CD14-positive monocyte (primary cell): ENCODE results near the gene FAM151B. TPM values are rescaled to one million over a fixed set of nuclear protein-coding genes. Genes with fewer than 3 reads are reported as not detected.

Experiments
- DNase-seq, 3 donors: peaks; one replicate each; pipeline ENCODE4 v3.0.0-alpha.2; 2011 to 2022
- H2AFZ ChIP-seq: 2 replicates; pipeline ENCODE4 v1.6.0; 2012; ENCODE audit warnings: mild to moderate bottlenecking, low read depth, low read length, inconsistent platforms; ENCODE audit not compliant: insufficient read depth, poor library complexity, severe bottlenecking
- H3K27ac ChIP-seq, 2 donors: 1 replicate in 1 of 2; 2 replicates in 1 of 2; pipeline ENCODE4 v1.5.1; 2012 to 2013; ENCODE audit warnings: low read length in 2 of 2, control low read depth in 1 of 2, inconsistent platforms in 1 of 2, low read depth in 1 of 2, mild to moderate bottlenecking in 1 of 2
- H3K27me3 ChIP-seq, 2 donors: one replicate each; pipeline versions ENCODE4 v1.6.0 to v1.6.1; 2011 to 2013; ENCODE audit warnings: low read length in 2 of 2; ENCODE audit not compliant: control insufficient read depth in 2 of 2, insufficient read depth in 2 of 2
- H3K36me3 ChIP-seq, 2 donors: replicated peaks in 1 of 2; 1 replicate in 1 of 2; 2 replicates in 1 of 2; pipeline versions ENCODE4 v1.5.1 to v1.6.1; 2012 to 2013; ENCODE audit warnings: low read length in 2 of 2, control low read depth in 1 of 2, inconsistent platforms in 1 of 2, mild to moderate bottlenecking in 1 of 2; ENCODE audit not compliant: insufficient read depth in 2 of 2, control insufficient read depth in 1 of 2
- H3K4me1 ChIP-seq, 2 donors: 1 replicate in 1 of 2; 2 replicates in 1 of 2; pipeline versions ENCODE4 v1.5.1 to v1.6.1; 2012 to 2013; ENCODE audit warnings: low read length in 2 of 2, control low read depth in 1 of 2, inconsistent platforms in 1 of 2, mild to moderate bottlenecking in 1 of 2, moderate library complexity in 1 of 2; ENCODE audit not compliant: insufficient read depth in 2 of 2, control insufficient read depth in 1 of 2
- H3K4me2 ChIP-seq: replicated peaks from 2 replicates; pipeline ENCODE3; 2012; ENCODE audit warnings: low read length, moderate library complexity, mild to moderate bottlenecking; ENCODE audit not compliant: poor library complexity, severe bottlenecking; ENCODE audit errors: extremely low read depth
- H3K4me3 ChIP-seq, 3 experiments: fragments of 200-600 bp in 1 of 3; sonication (generic) in 1 of 3; replicated peaks in 1 of 3; 1 replicate in 2 of 3; 2 replicates in 1 of 3; pipeline ENCODE4 v1.5.1; 2011 to 2013; ENCODE audit warnings: low read length in 3 of 3, mild to moderate bottlenecking in 3 of 3, control low read depth in 2 of 3, low read depth in 2 of 3, inconsistent platforms in 1 of 3, moderate library complexity in 1 of 3
- H3K79me2 ChIP-seq: 2 replicates; pipeline ENCODE4 v1.6.0; 2012; ENCODE audit warnings: mild to moderate bottlenecking, control low read depth, inconsistent platforms, low read length, moderate library complexity; ENCODE audit not compliant: insufficient read depth
- H3K9ac ChIP-seq: 2 replicates; pipeline ENCODE4 v1.6.0; 2017; ENCODE audit warnings: low read length, mild to moderate bottlenecking; ENCODE audit not compliant: insufficient read depth, poor library complexity, severe bottlenecking
- H3K9me3 ChIP-seq, 2 donors: replicated peaks in 1 of 2; 1 replicate in 1 of 2; 2 replicates in 1 of 2; pipeline versions ENCODE4 v1.5.1 to v1.6.1; 2012 to 2013; ENCODE audit warnings: low read length in 2 of 2, control low read depth in 1 of 2; ENCODE audit not compliant: control insufficient read depth in 1 of 2, insufficient read depth in 1 of 2
- H4K20me1 ChIP-seq: 2 replicates; pipeline ENCODE4 v1.6.0; 2012; ENCODE audit warnings: mild to moderate bottlenecking, low read length, control low read depth, moderate library complexity; ENCODE audit not compliant: insufficient read depth
- H3K27ac Mint-ChIP-seq, 7 donors: one replicate each; pipeline ENCODE4 v1.8.0; 2020; ENCODE audit warnings: mild to moderate bottlenecking in 7 of 7, mixed read lengths in 7 of 7, moderate library complexity in 6 of 7, inconsistent platforms in 2 of 7
- H3K27me3 Mint-ChIP-seq, 3 donors: one replicate each; pipeline ENCODE4 v1.8.0; 2021 to 2022; ENCODE audit warnings: low read depth in 3 of 3, mild to moderate bottlenecking in 3 of 3, mixed read lengths in 3 of 3, moderate library complexity in 3 of 3, inconsistent platforms in 1 of 3
- H3K36me3 Mint-ChIP-seq, 2 donors: one replicate each; pipeline ENCODE4 v1.8.0; 2020; ENCODE audit warnings: mixed read lengths in 2 of 2, inconsistent platforms in 1 of 2, mild to moderate bottlenecking in 1 of 2
- H3K4me1 Mint-ChIP-seq: one replicate; pipeline ENCODE4 v1.8.0; 2020; ENCODE audit warnings: mild to moderate bottlenecking, mixed read lengths
- H3K4me3 Mint-ChIP-seq, 2 donors: one replicate each; pipeline ENCODE4 v1.8.0; 2020; ENCODE audit warnings: mild to moderate bottlenecking in 2 of 2, mixed read lengths in 2 of 2, moderate library complexity in 1 of 2
- H3K9me3 Mint-ChIP-seq, 7 donors: one replicate each; pipeline ENCODE4 v1.8.0; 2020 to 2022; ENCODE audit warnings: mixed read lengths in 7 of 7, mild to moderate bottlenecking in 6 of 7, moderate library complexity in 6 of 7, inconsistent platforms in 2 of 7
- WGBS: methylation state at CpG from one replicate; pipeline ENCODE4 v1.1.5; 2013; ENCODE audit warnings: missing lambda C conversion rate; ENCODE audit not compliant: insufficient coverage; 5-methylcytosine and 5-hydroxymethylcytosine counted together
- intact Hi-C, 2 donors: fragments of 100-400 bp; cut with micrococcal nuclease; formaldehyde crosslinking; loops; one replicate each; pipeline versions ENCODE4 v1.15.0 to v1.15.1; 2023
- polyA plus RNA-seq, 3 donors: library from polyadenylated mRNA; depleted of rRNA in 1 of 3; unstranded in 2 of 3; stranded (reverse) in 1 of 3; fragments of 300-500 nt in 2 of 3; fragments of >200 nt in 1 of 3; fragmentation: Illumina TruSeq in 2 of 3; gene quantifications; 1 replicate in 2 of 3; 2 replicates in 1 of 3; pipeline ENCODE4 v1.2.3, GENCODE V29; 2012 to 2021
- TF ChIP-seq, protein P1 (sequence below): fragments of 200-600 bp; IDR thresholded peaks from one replicate; pipeline ENCODE4 v1.8.0; 2022; ENCODE audit warnings: antibody characterized with exemption, mild to moderate bottlenecking

Gene FAM151B
- polyA plus RNA-seq, 3 donors: 3.2 to 10.2 (median 4.5) TPM

DNA sequence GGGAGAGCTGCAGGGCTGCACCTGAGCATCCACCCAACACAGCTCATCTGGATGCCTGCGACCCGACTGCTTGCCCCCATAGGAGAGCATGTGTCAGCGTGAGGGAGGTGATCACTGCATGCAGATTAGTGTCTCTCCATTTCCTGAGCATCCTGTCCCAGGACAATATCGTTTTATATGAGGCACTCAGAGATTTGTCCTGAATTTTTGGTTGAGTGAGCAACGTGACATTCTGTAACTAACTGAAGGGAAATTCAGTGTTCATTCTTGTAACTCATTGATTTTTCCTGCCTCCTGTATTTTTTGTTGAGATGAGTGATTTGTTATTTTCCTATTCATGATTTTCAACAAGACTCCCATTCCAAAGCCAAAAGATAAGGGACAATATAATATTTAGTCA is 102.9 kb downstream of the FAM151B start:
- no peak overlapping the region for H3K4me3 ChIP-seq
- H3K27me3 Mint-ChIP-seq: peaks cover 0 to 4% (median 2%) of the 10 kb centered on the region in 3 donors
- DNase-seq: no peak
- no peak overlapping the region for H3K9ac ChIP-seq
- no peak overlapping the region for H3K27ac Mint-ChIP-seq
- H3K79me2 ChIP-seq: no peaks in the 10 kb centered on the region
- intact Hi-C loops: no loop called here
- H3K4me1 Mint-ChIP-seq: no peaks in the 10 kb centered on the region
- H3K4me2 ChIP-seq: no peak overlapping the region
- H3K27me3 ChIP-seq: no peaks in the 10 kb centered on the region
- 100% methylated on average over 1 of the region's 5 CpGs for WGBS
- H3K4me3 Mint-ChIP-seq: no peak overlapping the region
- no peaks in the 10 kb centered on the region for H3K9me3 ChIP-seq
- no peaks in the 10 kb centered on the region for H3K4me1 ChIP-seq
- H3K27ac ChIP-seq: no peak overlapping the region
- TF ChIP-seq, protein P1, sequence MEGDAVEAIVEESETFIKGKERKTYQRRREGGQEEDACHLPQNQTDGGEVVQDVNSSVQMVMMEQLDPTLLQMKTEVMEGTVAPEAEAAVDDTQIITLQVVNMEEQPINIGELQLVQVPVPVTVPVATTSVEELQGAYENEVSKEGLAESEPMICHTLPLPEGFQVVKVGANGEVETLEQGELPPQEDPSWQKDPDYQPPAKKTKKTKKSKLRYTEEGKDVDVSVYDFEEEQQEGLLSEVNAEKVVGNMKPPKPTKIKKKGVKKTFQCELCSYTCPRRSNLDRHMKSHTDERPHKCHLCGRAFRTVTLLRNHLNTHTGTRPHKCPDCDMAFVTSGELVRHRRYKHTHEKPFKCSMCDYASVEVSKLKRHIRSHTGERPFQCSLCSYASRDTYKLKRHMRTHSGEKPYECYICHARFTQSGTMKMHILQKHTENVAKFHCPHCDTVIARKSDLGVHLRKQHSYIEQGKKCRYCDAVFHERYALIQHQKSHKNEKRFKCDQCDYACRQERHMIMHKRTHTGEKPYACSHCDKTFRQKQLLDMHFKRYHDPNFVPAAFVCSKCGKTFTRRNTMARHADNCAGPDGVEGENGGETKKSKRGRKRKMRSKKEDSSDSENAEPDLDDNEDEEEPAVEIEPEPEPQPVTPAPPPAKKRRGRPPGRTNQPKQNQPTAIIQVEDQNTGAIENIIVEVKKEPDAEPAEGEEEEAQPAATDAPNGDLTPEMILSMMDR: no peak
- H3K36me3 ChIP-seq: no peaks in the 10 kb centered on the region
- H3K36me3 Mint-ChIP-seq: no peaks in the 10 kb centered on the region
- no peaks in the 10 kb centered on the region for H4K20me1 ChIP-seq
- H2AFZ ChIP-seq: no peak overlapping the region
- peaks cover 0 to 2% (median 0%) of the 10 kb centered on the region in 7 donors for H3K9me3 Mint-ChIP-seq

DNA sequence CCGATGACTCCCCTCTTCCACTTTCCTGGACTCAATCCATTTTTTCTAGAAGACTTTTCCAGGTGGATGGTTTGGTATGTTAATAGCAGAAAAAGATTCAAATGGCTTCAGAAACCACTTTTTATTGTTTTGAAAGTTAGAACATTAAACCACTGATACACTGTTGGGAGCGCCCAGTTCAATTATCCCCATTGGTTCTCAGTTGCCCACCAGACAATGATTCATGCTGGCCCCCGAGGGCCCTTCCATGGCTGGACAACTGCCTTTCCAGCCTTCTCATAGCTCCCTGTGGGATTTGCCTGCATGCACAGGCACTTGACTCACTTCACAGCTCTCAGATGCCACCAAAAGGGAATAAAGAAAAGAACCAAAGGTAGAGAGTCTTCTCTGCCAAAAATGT is 103.5 kb downstream of the FAM151B start:
- no peak overlapping the region for H3K27ac ChIP-seq
- Mint-ChIP-seq H3K4me1 (no peaks in the 10 kb centered on the region), H3K27ac (no peak overlapping the region), H3K36me3 (no peaks in the 10 kb centered on the region), H3K27me3 (peaks cover 0 to 6% (median 0%) of the 10 kb centered on the region in 3 donors), H3K9me3 (peaks cover 0 to 2% (median 0%) of the 10 kb centered on the region in 7 donors), H3K4me3 (no peak overlapping the region)
- TF ChIP-seq, protein P1: no peak
- no peak overlapping the region for H3K4me2 ChIP-seq
- H3K9me3 ChIP-seq: no peaks in the 10 kb centered on the region
- DNase-seq: no peak
- intact Hi-C loops: no loop called here
- no peaks in the 10 kb centered on the region for H3K79me2 ChIP-seq
- no peaks in the 10 kb centered on the region for H3K27me3 ChIP-seq
- no peak overlapping the region for H3K9ac ChIP-seq
- 90% methylated on average over 2 of the region's 3 CpGs for WGBS
- no peaks in the 10 kb centered on the region for H3K4me1 ChIP-seq
- H2AFZ ChIP-seq: no peak overlapping the region
- no peaks in the 10 kb centered on the region for H3K36me3 ChIP-seq
- no peaks in the 10 kb centered on the region for H4K20me1 ChIP-seq
- no peak overlapping the region for H3K4me3 ChIP-seq
